ENCODE measurements around the gene NATD1.
A peak's percentile ranks its signal among the peaks of the same experiment; 100 is the strongest.

The NATD1 gene

DNA sequence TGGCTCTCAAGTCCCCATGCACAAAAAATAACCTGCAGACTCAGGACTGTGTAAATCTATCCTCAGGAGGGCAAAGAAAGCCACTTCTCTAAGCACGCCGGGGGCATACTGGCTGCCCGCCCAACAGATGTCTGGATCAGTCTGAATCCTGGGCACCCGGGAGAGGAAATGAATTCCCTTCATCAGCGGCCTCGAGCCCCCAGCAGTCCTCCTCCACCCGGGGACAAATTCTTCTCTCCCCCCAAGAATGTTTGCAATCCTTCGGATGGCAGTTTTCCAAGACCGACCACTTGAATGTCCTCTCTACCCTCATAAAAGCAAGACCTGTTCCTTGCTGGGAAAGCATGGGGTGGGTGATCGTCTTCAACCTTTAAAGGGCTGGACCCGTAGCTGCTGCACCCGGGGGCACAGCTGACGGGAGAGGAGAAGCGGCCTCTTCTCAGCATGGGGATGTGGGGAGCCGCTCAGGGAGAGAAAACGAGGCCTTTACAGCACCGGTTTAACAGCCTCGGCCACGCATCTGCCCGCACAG lies 21.9 kb upstream of the NATD1 start:
- DNase-seq = peak; percentile 67

GRCh38 chr17:21272881-21273792 lies 19.9 kb upstream of the NATD1 start:
- DNase-seq = no peak

- DNase-seq = no peak
These were observed 19.0 kb upstream of the NATD1 start for GRCh38 chr17:21272250-21272649.

DNA sequence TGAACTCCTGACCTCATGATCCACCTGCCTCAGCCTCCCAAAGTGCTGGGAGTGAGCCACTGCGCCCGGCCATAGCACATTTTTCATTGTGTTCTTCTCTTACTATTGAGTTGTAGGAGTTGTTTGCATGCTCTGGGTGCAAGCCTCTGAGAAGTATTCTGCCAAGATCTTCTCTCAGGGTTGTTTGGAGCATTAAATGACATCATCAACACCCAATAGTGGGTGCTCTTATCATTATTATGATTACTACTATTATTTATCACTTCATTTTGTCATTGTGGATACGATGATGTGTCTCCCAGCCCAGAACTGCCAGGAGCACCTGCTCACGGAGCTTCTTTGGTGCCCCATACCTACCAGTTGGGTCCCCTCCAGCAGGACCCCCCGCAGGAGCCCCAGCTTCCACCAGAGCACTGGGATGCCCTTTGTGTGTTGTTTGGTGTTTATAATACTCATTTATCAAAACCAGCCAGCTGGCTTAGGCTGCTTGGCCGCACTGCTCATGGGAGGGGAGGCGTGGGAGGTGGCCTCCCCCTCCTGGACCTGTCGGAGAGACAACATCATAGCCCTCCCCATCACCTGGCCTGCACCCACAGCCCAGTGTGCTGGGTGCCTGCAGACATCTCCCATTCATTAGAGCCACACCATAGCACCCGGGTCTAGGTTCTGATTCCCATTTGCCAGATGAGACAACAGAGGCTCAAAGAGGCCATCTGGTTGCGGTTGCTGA lies 18.4 kb upstream of the NATD1 start:
- DNase-seq = no peak

- DNase-seq = peak; percentile 49
These were observed 16.2 kb upstream of the NATD1 start for GRCh38 chr17:21269394-21269793.

DNA sequence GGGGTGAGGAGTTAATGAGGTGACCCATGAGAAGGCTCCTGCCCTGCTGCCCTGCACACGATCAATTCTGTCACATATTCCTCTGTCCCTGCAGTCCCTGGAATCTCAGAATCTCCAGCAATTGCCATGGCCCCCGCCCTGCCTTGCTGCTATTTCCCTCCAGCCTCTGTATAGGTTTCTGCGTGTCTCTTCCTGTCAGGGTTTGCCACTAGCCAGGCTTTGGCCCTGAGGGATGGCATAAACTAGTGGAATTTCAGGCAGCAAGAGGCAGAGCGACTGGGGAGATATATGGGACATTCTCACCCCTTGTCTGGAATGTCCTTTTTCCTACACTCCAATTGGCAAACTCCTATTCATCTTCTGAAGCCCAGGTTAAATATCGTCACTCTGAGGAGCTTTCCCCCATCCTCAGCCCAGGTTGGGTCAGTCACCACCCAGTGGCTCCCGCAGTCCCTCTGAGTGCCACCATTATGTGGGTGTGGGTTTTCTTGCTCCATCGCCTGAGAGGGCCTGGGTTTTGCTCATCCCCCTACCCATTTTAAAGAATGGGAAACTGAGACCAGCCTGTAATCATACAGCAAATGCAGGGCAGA lies 15.5 kb upstream of the NATD1 start:
- DNase-seq = no peak

DNA sequence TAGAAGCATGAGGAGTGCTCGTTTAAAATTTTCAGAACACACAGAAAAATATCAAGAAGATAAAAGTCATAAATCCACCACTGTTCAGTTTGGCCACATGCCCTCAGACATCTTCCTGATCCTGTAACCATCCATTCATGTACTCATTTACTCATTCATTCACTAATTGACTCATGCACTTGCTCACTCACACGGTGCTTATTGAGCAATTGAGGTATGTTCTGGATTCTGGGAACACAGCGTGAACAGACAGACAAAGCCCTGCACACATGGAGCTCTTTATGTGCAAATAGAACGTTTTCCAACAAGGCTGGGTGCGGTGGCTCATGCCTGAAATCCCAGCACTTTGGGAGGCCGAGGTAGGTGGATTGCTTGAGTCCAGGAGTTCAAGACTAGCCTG lies 10.2 kb upstream of the NATD1 start:
- peak; percentile 52 for DNase-seq

GRCh38 chr17:21262259-21262993 lies 9.2 kb upstream of the NATD1 start:
- no peak for DNase-seq

- no peak for DNase-seq
These were observed 5.4 kb upstream of the NATD1 start for GRCh38 chr17:21258593-21258992.

DNA sequence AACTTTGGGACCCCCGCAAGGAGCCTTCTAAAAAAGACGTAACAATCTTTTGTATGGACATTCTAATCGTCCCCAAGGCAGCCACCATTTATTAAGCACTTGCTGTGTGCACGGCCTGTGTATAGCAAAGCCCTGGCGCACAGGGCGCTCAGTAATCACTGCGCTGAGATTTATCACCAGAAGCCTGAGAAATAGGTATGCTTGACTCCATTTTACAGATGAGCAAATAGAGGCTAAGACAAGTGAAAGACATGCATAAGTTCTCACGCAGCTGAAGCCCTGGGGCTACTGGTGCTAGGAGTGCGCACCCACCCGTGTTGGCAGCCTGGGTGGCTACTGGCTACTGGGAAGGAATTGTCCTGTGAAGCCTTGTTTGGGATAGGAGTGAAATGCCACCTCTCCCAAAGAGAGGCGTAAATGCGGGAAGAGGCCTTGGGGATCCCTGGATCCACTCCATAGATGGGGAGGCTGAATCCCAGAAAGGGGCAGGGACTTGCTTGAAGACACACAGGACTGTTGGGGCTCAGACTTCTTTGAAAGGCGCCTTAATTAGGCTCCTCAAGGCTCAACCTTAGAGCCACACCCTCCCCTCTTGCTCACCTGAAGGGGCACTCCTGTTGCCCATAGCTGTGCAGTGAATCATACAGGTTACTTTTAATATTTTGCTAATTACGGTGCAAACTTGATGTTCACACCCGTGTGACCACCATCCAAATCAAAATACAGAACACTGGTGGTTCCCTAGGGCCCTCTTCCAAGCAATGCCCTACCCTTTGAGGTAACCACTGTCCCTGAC lies 634 bp upstream of the NATD1 start:
- DNase-seq = no peak

- no peak for DNase-seq
These were observed 868 bp downstream of the NATD1 start for GRCh38 chr17:21252289-21252795.

DNA sequence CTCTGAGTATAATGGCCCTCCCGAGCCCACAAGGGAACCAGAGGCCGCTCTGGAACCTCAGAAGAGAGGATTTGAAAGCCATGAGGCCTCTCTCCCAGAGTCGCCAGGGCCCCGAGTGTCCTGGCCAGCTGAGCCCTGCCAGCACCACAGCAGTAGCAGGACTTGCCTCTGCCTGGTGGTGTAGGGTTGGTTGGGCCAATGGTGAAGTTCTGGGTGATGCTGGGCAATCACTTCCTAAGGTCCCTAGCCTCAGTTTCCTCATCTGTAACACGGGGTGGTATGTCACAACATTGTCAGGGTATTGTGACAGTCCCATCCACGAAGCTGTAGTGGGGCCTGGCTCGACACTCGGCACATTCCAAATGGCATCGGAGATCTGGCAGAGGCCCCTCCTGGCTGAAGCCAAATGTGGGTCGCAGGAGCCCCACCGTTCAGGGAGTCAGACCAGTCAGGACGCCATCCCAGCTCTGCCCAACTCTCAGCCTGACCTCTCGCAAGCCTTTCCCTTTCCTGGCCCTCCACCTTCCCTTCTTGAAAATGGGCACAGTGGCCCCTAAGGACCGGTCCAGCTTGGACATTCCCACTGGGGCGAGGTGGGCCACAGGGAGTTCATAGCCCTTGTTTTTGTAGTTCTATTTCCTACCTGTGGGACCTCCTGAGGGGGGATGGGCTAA lies 1.7 kb downstream of the NATD1 start:
- DNase-seq = no peak

DNA sequence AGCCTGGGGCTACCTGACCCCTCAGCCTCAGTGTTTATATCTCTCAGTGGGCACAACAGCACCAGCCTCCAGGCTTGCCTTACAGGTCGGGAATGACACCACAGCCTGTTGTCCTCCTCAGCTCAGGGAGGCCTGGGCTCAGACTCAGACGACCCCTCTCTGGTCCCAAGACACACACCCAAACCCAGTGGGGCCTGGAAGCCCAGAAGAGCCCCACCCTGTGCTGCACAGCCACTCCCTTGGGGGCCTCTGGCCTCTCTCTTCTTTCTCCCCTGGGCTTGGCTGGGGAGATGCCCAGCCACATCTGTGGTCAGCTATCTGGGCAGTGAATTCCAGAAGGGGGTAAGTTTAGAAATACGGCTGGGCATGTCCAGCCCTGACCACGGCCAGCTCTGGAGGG lies 2.4 kb downstream of the NATD1 start:
- no peak for DNase-seq

- DNase-seq = no peak
These were observed 3.1 kb downstream of the NATD1 start for GRCh38 chr17:21249920-21250703.

DNA sequence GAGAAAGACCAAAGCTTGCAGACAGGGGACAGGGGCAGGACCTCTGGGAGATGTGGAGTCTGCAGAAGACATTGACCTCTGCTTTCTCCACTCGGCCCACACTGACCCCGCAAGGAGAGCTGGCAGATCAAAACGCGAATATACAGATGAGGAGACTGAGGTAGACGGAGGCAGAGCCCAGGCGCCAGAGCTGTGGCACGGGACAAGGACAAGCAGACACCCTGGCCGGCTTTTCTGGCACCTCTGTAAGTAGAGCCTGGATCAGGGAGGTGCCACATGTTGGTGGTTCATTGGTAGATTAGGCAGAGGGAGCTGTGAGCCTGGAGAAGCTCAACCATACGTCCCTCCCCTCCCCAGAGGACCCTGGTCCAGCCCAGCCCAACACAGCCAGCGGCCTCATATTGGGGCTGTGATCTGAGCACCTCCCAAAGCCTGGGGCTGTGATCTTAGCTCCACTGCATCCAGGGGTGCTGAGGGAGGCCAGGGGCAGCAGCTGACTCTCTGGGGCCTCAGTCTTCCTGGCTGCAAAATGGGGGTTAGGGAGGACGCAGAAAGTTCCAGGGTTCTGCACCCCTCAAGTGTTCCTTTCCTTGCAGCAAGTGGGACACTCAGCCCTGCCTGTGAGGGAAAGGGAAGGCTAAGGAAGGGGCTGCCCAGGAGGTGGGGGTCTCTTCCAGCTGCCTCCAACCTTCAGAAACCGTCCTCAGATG lies 4.0 kb downstream of the NATD1 start:
- no peak for DNase-seq

DNA sequence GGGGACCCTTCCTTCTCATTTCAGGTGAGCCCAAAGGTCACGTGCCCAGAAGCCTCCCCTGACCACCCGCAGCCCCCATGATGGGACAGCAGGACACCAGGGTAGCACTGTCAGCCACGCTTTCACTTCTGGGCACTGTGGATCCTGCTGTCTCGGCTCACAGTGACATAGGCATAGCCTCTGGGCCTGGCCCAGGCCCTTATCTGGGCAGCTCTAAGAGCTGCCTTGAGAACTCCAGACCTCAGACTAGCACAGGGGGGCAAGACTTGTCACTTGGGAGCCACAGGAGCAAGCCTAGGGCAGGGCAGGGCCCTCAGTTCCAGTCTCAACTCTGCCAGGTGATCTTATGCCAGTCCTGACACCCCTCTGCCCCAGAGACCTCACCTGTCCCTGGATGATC lies 4.7 kb downstream of the NATD1 start:
- no peak for DNase-seq

GRCh38 chr17:21247552-21248258 lies 5.5 kb downstream of the NATD1 start:
- DNase-seq = no peak

DNA sequence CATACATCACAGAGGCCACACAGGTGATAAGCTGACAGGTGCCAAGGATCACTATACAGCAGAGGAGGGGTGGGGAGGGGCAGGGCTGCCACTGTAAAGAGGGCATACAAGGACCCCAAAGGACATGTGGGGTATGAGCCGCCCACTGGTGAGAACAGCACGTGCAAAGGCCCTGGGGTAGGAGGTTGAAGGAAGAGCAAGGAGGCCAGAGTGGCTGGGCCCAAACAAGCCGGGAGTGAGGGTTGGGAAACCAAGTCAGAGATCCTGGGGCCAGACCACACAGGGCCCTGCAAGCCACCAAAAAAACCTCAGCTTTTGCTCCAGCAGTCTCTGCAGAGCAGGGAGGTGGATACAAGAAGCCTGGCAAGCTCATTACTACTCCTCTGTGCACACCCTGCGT lies 6.5 kb downstream of the NATD1 start:
- no peak for DNase-seq

DNA sequence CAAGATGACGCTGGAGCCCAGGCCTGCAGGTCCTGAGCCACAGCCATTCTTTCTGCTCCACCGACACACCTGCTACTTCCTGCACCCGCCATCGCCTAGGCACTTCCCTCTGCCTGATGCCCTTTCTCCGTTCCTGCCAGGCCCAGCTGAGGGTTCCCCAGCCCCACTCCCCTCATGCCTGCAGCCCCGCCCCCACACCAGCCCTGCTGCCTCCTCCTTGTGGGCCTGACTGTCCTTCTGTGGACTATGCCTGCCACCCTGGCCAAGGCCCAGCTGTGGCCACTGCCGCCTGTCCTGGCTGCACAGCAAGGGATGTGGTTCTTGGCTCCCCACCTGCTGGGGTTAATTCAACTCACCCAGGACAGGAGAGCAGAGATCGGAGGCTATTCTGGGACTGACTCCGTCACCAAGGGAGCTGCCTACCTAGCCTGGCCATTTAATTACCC lies 7.5 kb downstream of the NATD1 start:
- no peak for DNase-seq

Data from fibroblast of upper back skin (primary cell).